Measurements from ENCODE around the gene ANKFY1.

The ANKFY1 gene

DNA sequence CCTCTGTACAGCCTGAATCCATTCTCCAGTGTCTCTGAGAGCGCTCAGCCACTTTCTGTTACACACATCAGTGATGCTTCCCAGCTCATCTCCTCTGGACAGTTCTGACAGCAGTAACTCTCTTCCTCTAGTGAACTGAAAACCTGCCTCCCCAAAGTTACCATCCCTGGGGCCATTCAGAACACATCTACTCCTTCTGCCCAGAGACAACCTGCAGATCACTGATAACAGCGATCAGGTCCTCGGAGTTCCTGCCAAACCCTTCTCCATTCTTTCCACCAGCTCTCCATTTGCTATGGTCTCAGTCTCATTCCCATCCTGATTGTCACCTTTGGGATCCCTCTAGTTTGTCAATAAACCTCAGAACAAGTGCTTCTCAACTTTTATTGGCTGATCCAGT lies 128.3 kb downstream of the ANKFY1 start:
- FAIRE-seq = no peak
- TF ChIP-seq POLR2A (IDR thresholded peaks at IDR 0.05; ENCODE audit: low read depth, low read length) = no peak
- DNase-seq (ENCODE audit: insufficient read length, low spot score) = no peak

DNA sequence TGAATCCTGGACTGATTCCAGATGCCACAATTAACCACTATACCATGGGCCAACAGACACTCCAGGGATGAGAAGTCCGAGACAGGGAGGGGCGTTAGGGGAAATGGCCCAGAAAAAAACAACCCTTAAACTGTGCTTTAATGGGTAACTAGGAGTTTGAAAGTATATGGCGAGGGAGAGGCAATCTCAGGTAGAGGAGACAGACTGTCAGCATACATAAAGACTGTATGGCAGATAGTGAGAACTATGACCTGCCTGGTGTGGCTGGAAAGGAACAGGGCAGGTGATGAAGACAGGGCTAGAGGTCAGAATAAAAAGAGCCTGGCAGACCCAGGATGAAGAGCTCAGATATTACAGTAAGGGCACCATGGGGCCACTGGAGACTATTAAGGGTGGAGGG lies 129.1 kb downstream of the ANKFY1 start:
- no peak for TF ChIP-seq POLR2A (IDR thresholded peaks at IDR 0.05; ENCODE audit: low read depth, low read length)
- DNase-seq (ENCODE audit: insufficient read length, low spot score) = no peak
- no peak for FAIRE-seq

DNA sequence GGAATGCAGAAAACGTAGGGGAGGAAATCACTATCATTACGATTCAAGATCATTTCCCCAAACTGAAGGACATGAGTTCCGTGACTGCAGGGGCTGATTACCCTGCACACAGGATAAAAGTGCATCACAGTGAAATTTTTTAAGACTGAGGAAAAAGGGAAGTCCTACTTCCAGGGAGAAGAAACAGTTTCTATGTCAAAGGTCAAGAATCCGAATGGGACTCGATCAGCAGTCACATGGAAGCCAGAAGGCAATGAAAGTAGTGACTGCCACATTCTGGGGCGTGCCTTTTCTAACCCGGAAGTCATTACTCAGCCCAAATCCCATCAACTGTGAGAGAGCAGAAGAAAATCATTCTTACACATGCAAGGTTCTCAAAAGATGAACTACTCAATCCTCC lies 133.1 kb downstream of the ANKFY1 start:
- FAIRE-seq (no peak), DNase-seq (ENCODE audit: insufficient read length, low spot score) (no peak)
- TF ChIP-seq POLR2A (IDR thresholded peaks at IDR 0.05; ENCODE audit: low read depth, low read length) = no peak

DNA sequence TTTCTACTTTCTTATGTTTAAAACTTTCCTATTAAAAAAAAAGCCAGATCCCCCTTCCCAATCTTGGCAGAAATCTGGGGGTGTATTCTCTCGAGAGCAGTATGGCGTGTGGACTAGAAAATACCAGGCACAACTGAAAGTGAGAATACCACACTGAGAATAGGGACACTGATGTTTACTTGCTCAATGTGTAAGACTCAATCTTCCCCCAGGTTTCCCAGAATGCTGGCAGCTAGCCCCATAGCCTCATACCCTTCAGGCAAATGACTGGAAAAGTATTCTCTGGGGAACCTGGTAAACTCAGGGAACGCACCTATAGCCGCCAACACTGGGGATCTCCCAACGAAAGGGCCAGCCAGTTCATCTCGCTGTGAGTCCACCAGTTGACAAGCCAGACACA lies 136.2 kb downstream of the ANKFY1 start:
- no peak for FAIRE-seq
- no peak for TF ChIP-seq POLR2A (IDR thresholded peaks at IDR 0.05; ENCODE audit: low read depth, low read length)

DNA sequence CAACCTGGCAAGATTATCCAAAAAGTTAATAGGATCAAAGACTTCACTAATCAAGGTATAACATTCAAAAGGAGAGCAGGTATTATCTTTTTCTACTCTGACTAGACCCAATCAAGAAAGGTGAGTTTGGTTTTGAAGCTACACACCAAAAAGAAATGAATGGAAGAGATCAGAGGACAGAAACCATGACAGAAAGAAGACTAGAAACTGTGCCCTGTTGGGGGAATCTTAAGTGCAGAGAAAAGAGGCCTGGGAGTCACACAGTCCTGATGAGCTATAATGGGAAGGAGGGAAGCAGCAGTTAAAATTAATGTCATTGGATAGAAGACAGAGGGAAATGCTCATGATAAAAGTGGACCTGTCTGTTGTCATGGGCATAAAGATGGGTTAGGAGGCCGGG lies 138.2 kb downstream of the ANKFY1 start:
- no peak for TF ChIP-seq POLR2A (IDR thresholded peaks at IDR 0.05; ENCODE audit: low read depth, low read length)
- no peak for DNase-seq (ENCODE audit: insufficient read length, low spot score)
- FAIRE-seq = no peak

More for the DNA sequence above, 136.2 kb downstream of the ANKFY1 start:
- DNase-seq (ENCODE audit: insufficient read length, low spot score) = no peak

DNA sequence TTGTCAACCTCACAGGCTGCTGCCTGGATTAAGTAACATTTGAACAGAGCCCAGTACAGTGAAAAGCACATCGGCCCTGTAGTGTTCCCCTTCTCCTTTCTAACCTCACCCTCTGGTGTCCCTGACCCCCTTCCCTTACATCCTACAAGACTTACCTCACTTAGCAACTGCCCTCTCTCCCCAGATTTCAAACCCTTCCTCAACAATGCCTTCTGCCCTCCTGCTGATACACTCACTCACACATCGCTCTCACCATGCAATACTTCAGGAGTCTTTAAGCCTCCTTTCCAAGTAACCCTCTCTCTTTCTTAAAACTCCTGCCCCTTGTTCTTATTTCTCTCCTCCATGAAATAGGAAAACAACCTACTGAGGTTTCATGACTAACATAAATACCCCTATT lies 138.8 kb downstream of the ANKFY1 start:
- FAIRE-seq (no peak), DNase-seq (ENCODE audit: insufficient read length, low spot score) (no peak)
- no peak for TF ChIP-seq POLR2A (IDR thresholded peaks at IDR 0.05; ENCODE audit: low read depth, low read length)

DNA sequence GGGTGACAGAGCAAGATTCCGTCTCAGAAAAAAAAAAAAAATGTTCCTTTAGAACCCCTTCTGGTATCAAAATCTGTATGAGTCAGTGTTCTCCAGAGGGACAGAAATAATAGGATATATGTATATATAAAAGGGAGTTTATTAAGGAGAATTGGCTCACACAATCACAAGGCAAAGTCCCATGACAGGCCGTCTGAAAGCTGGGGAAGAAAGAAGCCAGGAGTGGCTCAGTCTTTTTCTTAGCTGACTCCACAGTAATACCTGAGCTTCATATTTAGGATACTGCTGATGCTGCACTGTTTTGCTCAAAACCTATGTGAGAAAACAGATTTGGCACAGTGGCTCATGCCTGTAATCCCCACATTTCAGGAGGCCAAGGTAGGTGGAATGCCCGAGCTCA lies 143.4 kb downstream of the ANKFY1 start:
- DNase-seq (ENCODE audit: insufficient read length, low spot score) (no peak), FAIRE-seq (no peak)
- no peak for TF ChIP-seq POLR2A (IDR thresholded peaks at IDR 0.05; ENCODE audit: low read depth, low read length)

DNA sequence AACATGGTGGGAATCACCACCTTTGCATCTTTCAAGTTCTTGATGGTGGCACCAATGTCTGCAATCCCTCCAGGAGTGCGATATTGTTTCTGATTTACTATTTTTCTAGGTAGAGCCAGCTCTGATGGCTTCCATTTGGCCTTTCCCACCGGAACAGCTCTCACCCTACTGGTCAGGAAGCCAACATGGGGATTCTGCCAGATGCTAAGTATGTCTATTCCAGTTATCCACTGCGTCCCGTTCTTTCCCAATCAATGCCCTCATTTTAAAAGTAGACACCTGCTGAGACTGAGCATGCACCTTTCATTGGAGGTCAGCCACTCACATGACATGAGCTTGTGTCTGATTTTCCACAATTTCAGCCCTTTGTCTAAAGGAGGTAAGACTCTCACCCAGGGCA lies 144.5 kb downstream of the ANKFY1 start:
- no peak for TF ChIP-seq POLR2A (IDR thresholded peaks at IDR 0.05; ENCODE audit: low read depth, low read length)
- DNase-seq (ENCODE audit: insufficient read length, low spot score) = no peak
- no peak for FAIRE-seq

DNA sequence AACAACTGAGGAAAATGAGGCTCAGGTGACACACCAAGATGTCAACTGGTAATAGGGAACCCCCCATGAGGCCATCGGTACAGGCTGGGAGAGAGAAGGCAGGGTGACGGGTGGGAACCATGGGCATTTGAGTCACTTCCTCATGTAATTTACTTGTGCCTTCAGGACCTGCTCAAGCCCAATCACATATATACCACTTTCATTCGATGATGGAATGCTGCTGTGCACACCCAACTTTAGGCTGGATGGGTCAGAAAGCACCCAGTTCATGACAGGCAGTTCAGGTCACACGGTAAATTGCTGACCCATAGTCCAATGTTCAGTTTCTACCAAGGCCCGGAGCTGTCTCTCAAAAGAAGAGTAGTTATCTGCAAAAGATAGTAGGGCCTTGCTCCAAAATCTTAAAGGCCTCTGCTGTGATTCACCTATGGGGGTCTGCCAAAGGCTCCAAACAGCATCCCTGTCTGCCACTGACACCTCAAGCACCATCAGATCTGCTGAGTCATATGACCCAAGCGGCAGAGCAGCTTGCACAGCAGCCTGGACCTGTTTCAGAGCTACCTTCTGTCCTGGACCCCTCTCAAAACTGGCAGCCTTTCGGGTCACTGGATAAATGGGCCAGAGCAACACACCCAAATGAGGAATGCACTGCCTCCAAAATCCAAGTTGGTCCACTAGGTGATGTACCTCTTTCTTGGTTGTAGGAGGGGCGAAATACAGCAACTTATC lies 145.6 kb downstream of the ANKFY1 start:
- no peak for FAIRE-seq
- DNase-seq (ENCODE audit: insufficient read length, low spot score) = no peak
- TF ChIP-seq POLR2A (IDR thresholded peaks at IDR 0.05; ENCODE audit: low read depth, low read length) = no peak

DNA sequence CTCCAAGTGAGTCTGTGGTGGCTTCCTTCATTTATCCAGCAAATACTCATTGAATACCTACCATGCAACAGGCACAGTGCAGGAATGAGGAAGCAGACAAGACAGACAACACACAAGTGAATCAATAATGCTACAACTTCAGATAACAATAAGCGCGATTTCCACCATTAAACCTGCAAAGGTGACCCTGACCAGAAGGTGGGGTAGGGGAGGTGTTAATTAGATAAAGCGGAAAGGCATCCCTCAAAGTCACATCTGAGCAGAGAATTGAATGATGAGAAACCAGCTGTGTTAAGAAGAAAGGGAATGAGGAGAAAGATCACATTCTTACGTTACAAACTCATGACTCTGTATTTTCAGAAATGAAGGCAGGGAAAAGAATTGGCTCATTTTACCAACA lies 147.3 kb downstream of the ANKFY1 start:
- DNase-seq (ENCODE audit: insufficient read length, low spot score) = no peak
- FAIRE-seq = no peak
- no peak for TF ChIP-seq POLR2A (IDR thresholded peaks at IDR 0.05; ENCODE audit: low read depth, low read length)
